ENCODE data around the gene NSFL1C.
A peak's percentile ranks its signal among the peaks of the same experiment; 100 is the strongest.

The NSFL1C gene

GRCh38 chr20:1393507-1393882, 73.2 kb downstream of the NSFL1C start:
- Histone ChIP-seq H3K79me2 (ENCODE audit: insufficient read depth, low read depth) (peaks cover 37% of the 10 kb centered on the region), H3K4me2 (peak overlapping the region; percentile 90), H3K4me1 (ENCODE audit: low read depth, poor library complexity, severe bottlenecking) (peaks cover 15% of the 10 kb centered on the region), H3K9ac (no peak overlapping the region), H3K4me3 (IDR thresholded peaks at IDR 0.05; ENCODE audit: insufficient read depth, low read depth, low read length) (no peak overlapping the region), H4K20me1 (ENCODE audit: insufficient read depth) (peaks cover 12% of the 10 kb centered on the region), H3K27me3 (ENCODE audit: insufficient read depth, low read depth) (peaks cover 26% of the 10 kb centered on the region), H2AFZ (ENCODE audit: low read depth) (peak overlapping the region; percentile 81), H3K27ac (no peak overlapping the region), H3K36me3 (ENCODE audit: insufficient read depth) (no peaks in the 10 kb centered on the region)
- no peak for TF ChIP-seq CTCF (conservative IDR thresholded peaks at IDR 0.05; ENCODE audit: low read depth, low read length)

- H2AFZ ChIP-seq (ENCODE audit: low read depth): peak within 1 kb of the TSS; percentile 81
- H4K20me1 ChIP-seq (ENCODE audit: insufficient read depth): peaks cover 12% of the 10 kb centered on the region
- no peak within 1 kb of the TSS for H3K27ac ChIP-seq
- peaks cover 26% of the 10 kb centered on the region for H3K27me3 ChIP-seq (ENCODE audit: insufficient read depth, low read depth)
- H3K4me2 ChIP-seq: peak within 1 kb of the TSS; percentile 96
- H3K4me3 ChIP-seq (IDR thresholded peaks at IDR 0.05; ENCODE audit: insufficient read depth, low read depth, low read length): peak within 1 kb of the TSS; percentile 27
- peaks cover 43% of the 10 kb centered on the region for H3K79me2 ChIP-seq (ENCODE audit: insufficient read depth, low read depth)
- H3K4me1 ChIP-seq (ENCODE audit: low read depth, poor library complexity, severe bottlenecking): peaks cover 15% of the 10 kb centered on the region
- H3K36me3 ChIP-seq (ENCODE audit: insufficient read depth): no peaks in the 10 kb centered on the region
- peak within 1 kb of the TSS; percentile 74 for H3K9ac ChIP-seq
- TF ChIP-seq CTCF (conservative IDR thresholded peaks at IDR 0.05; ENCODE audit: low read depth, low read length): no peak
These were observed 73.7 kb downstream of the NSFL1C start, which contains the start of gene FKBP1A for GRCh38 chr20:1392693-1393506. FKBP1A (minus strand) TSS chr20:1393054; CDS start chr20:1392998, 56 bp downstream.

GRCh38 chr20:1392443-1392692, 74.3 kb downstream of the NSFL1C start:
- peak overlapping the region; percentile 81 for H2AFZ ChIP-seq (ENCODE audit: low read depth)
- H3K4me1 ChIP-seq (ENCODE audit: low read depth, poor library complexity, severe bottlenecking): peaks cover 15% of the 10 kb centered on the region
- H3K27ac ChIP-seq: no peak overlapping the region
- H4K20me1 ChIP-seq (ENCODE audit: insufficient read depth): peaks cover 12% of the 10 kb centered on the region
- peak overlapping the region; percentile 27 for H3K4me3 ChIP-seq (IDR thresholded peaks at IDR 0.05; ENCODE audit: insufficient read depth, low read depth, low read length)
- no peak for TF ChIP-seq CTCF (conservative IDR thresholded peaks at IDR 0.05; ENCODE audit: low read depth, low read length)
- peak overlapping the region; percentile 74 for H3K9ac ChIP-seq
- peaks cover 49% of the 10 kb centered on the region for H3K79me2 ChIP-seq (ENCODE audit: insufficient read depth, low read depth)
- no peaks in the 10 kb centered on the region for H3K36me3 ChIP-seq (ENCODE audit: insufficient read depth)
- H3K4me2 ChIP-seq: peak overlapping the region; percentile 96
- H3K27me3 ChIP-seq (ENCODE audit: insufficient read depth, low read depth): peaks cover 26% of the 10 kb centered on the region
